Heart right ventricle (tissue), 16 donors: Measurements from ENCODE around the gene GNG7. TPM values are rescaled to one million over a fixed set of nuclear protein-coding genes. Genes with fewer than 3 reads are reported as not detected.
"Not testable (repeated sequence)": the region's sequence is repeated elsewhere in the genome, so short reads cannot be mapped to it uniquely, and the experiment has no call there.

Experiments used
- ATAC-seq, 8 donors: fragments of 200-7000 bp; cut with Tn5 transposase; one replicate each; pipeline ENCODE4 v1.9.1; 2020; ENCODE audit warnings: mild to moderate bottlenecking in 8 of 8, moderate library complexity in 8 of 8, moderate number of reproducible peaks in 1 of 8
- DNase-seq, 2 donors: peaks; one replicate each; pipeline ENCODE4 v3.0.0-alpha.2; 2020
- H3K27ac ChIP-seq, 10 donors: fragments of 200-600 bp; sonication (generic) in 2 of 10; one replicate each; pipeline versions ENCODE4 v1.5.0 to v1.8.0; 2020 to 2022; ENCODE audit warnings: mild to moderate bottlenecking in 3 of 10
- H3K27me3 ChIP-seq, 7 donors: fragments of 200-600 bp; one replicate each; pipeline ENCODE4 v1.8.0; 2021 to 2022; ENCODE audit warnings: mild to moderate bottlenecking in 2 of 7
- H3K36me3 ChIP-seq, 9 donors: fragments of 200-600 bp; sonication (generic) in 1 of 9; one replicate each; pipeline versions ENCODE4 v1.5.0 to v1.8.0; 2020 to 2022; ENCODE audit warnings: mild to moderate bottlenecking in 2 of 9
- H3K4me1 ChIP-seq, 9 donors: fragments of 200-600 bp; sonication (generic) in 1 of 9; one replicate each; pipeline versions ENCODE4 v1.5.0 to v1.8.0; 2020 to 2022; ENCODE audit warnings: mild to moderate bottlenecking in 4 of 9
- H3K4me3 ChIP-seq, 10 donors: fragments of 200-600 bp; sonication (generic) in 2 of 10; one replicate each; pipeline versions ENCODE4 v1.5.0 to v1.8.0; 2020 to 2022; ENCODE audit warnings: mild to moderate bottlenecking in 7 of 10, moderate library complexity in 2 of 10
- H3K9me3 ChIP-seq, 11 donors: fragments of 200-600 bp in 10 of 11; sonication (generic) in 2 of 11; one replicate each; pipeline versions ENCODE4 v1.5.0 to v1.8.0; 2013 to 2022; ENCODE audit warnings: mild to moderate bottlenecking in 2 of 11, control low read depth in 1 of 11, moderate library complexity in 1 of 11
- CTCF ChIP-seq, 9 donors: fragments of 200-600 bp; sonication (generic) in 2 of 9; IDR thresholded peaks; one replicate each; pipeline versions ENCODE4 v1.5.0 to v1.8.0; 2021 to 2022; ENCODE audit warnings: antibody characterized with exemption in 9 of 9, mild to moderate bottlenecking in 5 of 9, moderate library complexity in 1 of 9
- WGBS, 2 donors: extraction: QIAGEN DNeasy Blood & Tissue Kit; methylation state at CpG; one replicate each; pipeline ENCODE4 v1.1.7; 2013; ENCODE audit warnings: inconsistent platforms in 1 of 2; 5-methylcytosine and 5-hydroxymethylcytosine counted together
- intact Hi-C, 10 donors: fragments of 100-400 bp; cut with DNase I; formaldehyde crosslinking; loops; one replicate each; pipeline versions ENCODE4 v1.11.1 to v1.14.2; 2022
- polyA plus RNA-seq, 2 donors: library from polyadenylated mRNA; stranded (reverse); fragments of 200-250 nt; gene quantifications; one replicate each; pipeline ENCODE4 v1.2.3, GENCODE V29; 2013
- total RNA-seq, 10 donors: library from RNA; stranded (reverse); fragmentation: NEBNext Ultra II Directional in 3 of 10; extraction: Animal tissue kit (Norgen Biotek cat#: 25700) in 3 of 10; gene quantifications; one replicate each; pipeline versions ENCODE4 v1.2.1 to v1.2.4, GENCODE V29; 2021 to 2023
- donor health status: Arrhythmogenic right ventricular cardiomyopathy.
- donor health status: ischemic (EF 13 %, LVEDD 7.1; RV severe dilation, severe dysfunction).
- donor health status: healthy with polysubstance abuse.
- donor health status: DM: no; HTN: yes; CAD: no.
- donor health status: DM: no; HTN: no; CAD: no.
- donor health status: ischemic (EF 25% LVEDD 6.9; RV normal size, moderate dysfunction).
- donor health status: ischemic (EF 25% LVEDD 5.7; RV mildly dilated, moderate dysfunction).
- donor health status: healthy.
- donor health status: DM: yes; HTN: yes; CAD: no.
- donor health status: Ischemic cardiomyopathy.
- donor health status: ischemic (EF 35%, LVEDD 5.7; RV mildly dilated, moderate dysfunction).
- donor health status: nonischemic (EF 11% LVEDD 7.7; RV severe dilation, severe dysfunction).
- donor health status: DM: yes; HTN: yes; CAD: no.
- donor health status: PGD.
- donor health status: ischemic (EF 29% LVEDD 5.4; RV normal size, mild dysfunction).
- donor health status: nonischemic (EF 23%, LVEDD 6.1; RV moderate dilation, normal function).

The GNG7 gene
- total and polyA plus RNA-seq, 12 donors = 8.4 to 56.9 (median 39.1) TPM

- ATAC-seq (no peak), DNase-seq (no peak)
- H3K36me3 ChIP-seq = no peaks in the 10 kb centered on the region
- no peaks in the 10 kb centered on the region for H3K27me3 ChIP-seq
- no peak overlapping the region for H3K4me3 ChIP-seq
- peaks cover 0 to 8% (median 0%) of the 10 kb centered on the region in 9 donors for H3K4me1 ChIP-seq
- H3K27ac ChIP-seq = no peak overlapping the region
- intact Hi-C loops = loop anchor here in 9 of 10 donors (1.0 to 10.0 kb wide), 7 partner anchors 99 to 229 kb away; no protein-coding TSS in a partner anchor
- WGBS, 2 donors = 64 to 66% methylated on average over 5 of the region's 5 CpGs
- TF ChIP-seq CTCF (IDR thresholded peaks at IDR 0.05) = no peak
- peaks cover 0 to 6% (median 0%) of the 10 kb centered on the region in 11 donors for H3K9me3 ChIP-seq
Measured at GRCh38 chr19:2648099-2648498, 54.4 kb downstream of the GNG7 start.

- intact Hi-C loops = loop anchor here (2.0 to 10.0 kb wide), 6 partner anchors 100 to 230 kb away; no protein-coding TSS in a partner anchor
- H3K27ac ChIP-seq = no peak overlapping the region
Measured at GRCh38 chr19:2646866-2647535, 55.5 kb downstream of the GNG7 start.

GRCh38 chr19:2645826-2646225, 56.7 kb downstream of the GNG7 start:
- no peak for DNase-seq
- WGBS, 2 donors = 89 to 90% methylated on average over 16 of the region's 16 CpGs
- Histone ChIP-seq H3K4me1 (peaks cover 0 to 6% (median 0%) of the 10 kb centered on the region in 9 donors), H3K27ac (no peak overlapping the region), H3K9me3 (peaks cover 0 to 6% (median 0%) of the 10 kb centered on the region in 11 donors), H3K4me3 (no peak overlapping the region), H3K27me3 (no peaks in the 10 kb centered on the region), H3K36me3 (no peaks in the 10 kb centered on the region)
- TF ChIP-seq CTCF (IDR thresholded peaks at IDR 0.05) = no peak
- intact Hi-C loops = loop anchor here (2.0 to 10.0 kb wide), 6 partner anchors 101 to 231 kb away; no protein-coding TSS in a partner anchor
- no peak for ATAC-seq

More at GRCh38 chr19:2646866-2647535, 55.5 kb downstream of the GNG7 start:
- no peak for ATAC-seq
- no peaks in the 10 kb centered on the region for H3K27me3 ChIP-seq
- H3K4me3 ChIP-seq = no peak overlapping the region
- TF ChIP-seq CTCF (IDR thresholded peaks at IDR 0.05) = no peak
- 79 to 84% methylated on average over 20 of the region's 20 CpGs for WGBS, 2 donors
- no peaks in the 10 kb centered on the region for H3K36me3 ChIP-seq
- no peak for DNase-seq
- H3K4me1 ChIP-seq = peaks cover 0 to 8% (median 0%) of the 10 kb centered on the region in 9 donors
- H3K9me3 ChIP-seq = peaks cover 0 to 6% (median 0%) of the 10 kb centered on the region in 11 donors

- not testable (repeated sequence) for H3K36me3 ChIP-seq, ATAC-seq, H3K27me3 ChIP-seq, H3K4me3 ChIP-seq, H3K27ac ChIP-seq, H3K4me1 ChIP-seq, H3K9me3 ChIP-seq, DNase-seq
- 94 to 96% methylated on average over 33 to 36 of the region's 38 CpGs for WGBS, 2 donors
- intact Hi-C loops = loop anchor here in 1 of 10 donors (10.0 kb wide), 1 partner anchor 232 kb away; no protein-coding TSS in a partner anchor
Measured at GRCh38 chr19:2643123-2643737, 59.3 kb downstream of the GNG7 start.
